ENCODE measurements around the gene KIZ.
A peak's percentile ranks its signal among the peaks of the same experiment; 100 is the strongest.

The KIZ gene

DNA sequence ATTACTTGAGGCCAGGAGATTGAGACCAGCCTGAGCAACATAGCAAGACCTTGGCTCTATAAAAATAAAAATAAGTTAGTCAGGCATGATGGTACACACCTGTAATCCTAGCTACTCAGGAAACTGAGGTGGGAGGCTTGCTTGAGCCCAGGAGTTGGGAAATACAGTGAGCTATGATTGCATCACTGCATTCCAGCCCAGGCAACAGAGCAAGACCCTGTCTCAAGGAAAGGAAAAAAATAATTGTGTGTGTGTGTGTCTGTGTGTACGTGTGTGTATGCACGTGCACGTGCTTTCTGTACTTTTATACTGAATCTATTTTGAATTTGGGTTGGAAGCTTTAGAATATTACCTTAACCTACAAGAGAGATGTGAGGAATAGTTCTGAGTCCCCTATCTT lies 58.9 kb downstream of the KIZ start:
- no peaks in the 10 kb centered on the region for H3K9me3 ChIP-seq (ENCODE audit: control insufficient read depth, low read length)
- WGBS, result 91% methylated on average over 3 of the region's 3 CpGs
- H3K79me1 ChIP-seq (replicated peaks; ENCODE audit: low read length, poor library complexity, severe bottlenecking), result peaks cover 7% of the 10 kb centered on the region
- no peak overlapping the region for H2AFZ ChIP-seq (ENCODE audit: low read depth, low read length)
- H3K9ac ChIP-seq (ENCODE audit: low read length), result no peak overlapping the region
- H4K91ac ChIP-seq (ENCODE audit: low read length), result no peak overlapping the region
- H2BK5ac ChIP-seq (ENCODE audit: low read depth, low read length, poor library complexity, severe bottlenecking), result no peak overlapping the region
- H3K4me2 ChIP-seq (ENCODE audit: low read length, poor library complexity, severe bottlenecking), result no peak overlapping the region
- peak; percentile 11 for DNase-seq
- peaks cover 7% of the 10 kb centered on the region for H3K4me1 ChIP-seq (ENCODE audit: control insufficient read depth, insufficient read depth, low read depth, low read length)
- H2AK5ac ChIP-seq (ENCODE audit: low read length, severe bottlenecking), result no peak overlapping the region
- no peak overlapping the region for H3K4ac ChIP-seq (ENCODE audit: low read depth in 1 of 2, low read length in 2 of 2)
- H4K8ac ChIP-seq (ENCODE audit: low read length), result no peak overlapping the region
- H3K4me3 ChIP-seq (ENCODE audit: insufficient read depth in 1 of 2, low read depth in 1 of 2, low read length in 2 of 2), result no peak overlapping the region
- no peak overlapping the region for H3K18ac ChIP-seq (ENCODE audit: low read depth in 1 of 2, low read length in 2 of 2)
- H3K23ac ChIP-seq (ENCODE audit: low read length in 2 of 2), result no peak overlapping the region
- no peaks in the 10 kb centered on the region for H3K27me3 ChIP-seq (ENCODE audit: control insufficient read depth in 1 of 2, insufficient read depth in 1 of 2, low read length in 2 of 2)
- H3K36me3 ChIP-seq (ENCODE audit: control insufficient read depth in 1 of 2, insufficient read depth in 2 of 2, low read depth in 1 of 2, low read length in 2 of 2), result peaks cover 0 to 3% of the 10 kb centered on the region in 2 experiments
- no peak overlapping the region for H2BK12ac ChIP-seq (ENCODE audit: low read length in 2 of 2)
- H3K27ac ChIP-seq (ENCODE audit: low read length, poor library complexity, severe bottlenecking), result no peak overlapping the region
- no peak overlapping the region for H2BK120ac ChIP-seq (ENCODE audit: low read depth, low read length)
- no peak overlapping the region for H2BK15ac ChIP-seq (ENCODE audit: low read depth, poor library complexity, severe bottlenecking)
- H3K14ac ChIP-seq (ENCODE audit: low read length in 2 of 2), result no peak overlapping the region

DNA sequence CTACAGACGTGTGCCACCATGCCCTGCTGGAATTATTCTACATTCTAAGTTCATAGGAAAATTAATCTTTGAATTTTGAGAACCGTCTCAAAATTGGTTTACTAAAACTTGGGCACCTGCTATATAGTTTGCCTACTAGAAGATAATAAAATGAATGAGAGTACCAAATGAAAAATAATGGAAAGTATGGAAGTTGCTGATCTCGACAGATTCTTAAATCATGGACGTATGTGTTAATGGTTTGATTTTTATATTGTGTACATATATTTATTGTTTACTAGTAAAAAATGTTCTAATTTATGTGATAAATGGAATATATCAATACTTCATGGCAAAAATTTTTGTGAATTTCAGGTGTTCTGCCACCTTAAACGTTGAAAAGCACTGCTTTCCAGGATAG lies 60.0 kb downstream of the KIZ start:
- Histone ChIP-seq H2AFZ (ENCODE audit: low read depth, low read length) (no peak overlapping the region), H2BK5ac (ENCODE audit: low read depth, low read length, poor library complexity, severe bottlenecking) (no peak overlapping the region), H3K4me1 (ENCODE audit: control insufficient read depth, insufficient read depth, low read depth, low read length) (peaks cover 7% of the 10 kb centered on the region), H3K9me3 (ENCODE audit: control insufficient read depth, low read length) (no peaks in the 10 kb centered on the region), H3K27me3 (ENCODE audit: control insufficient read depth in 1 of 2, insufficient read depth in 1 of 2, low read length in 2 of 2) (no peaks in the 10 kb centered on the region), H3K4ac (ENCODE audit: low read depth in 1 of 2, low read length in 2 of 2) (no peak overlapping the region), H3K79me1 (replicated peaks; ENCODE audit: low read length, poor library complexity, severe bottlenecking) (peaks cover 3% of the 10 kb centered on the region), H4K8ac (ENCODE audit: low read length) (no peak overlapping the region), H2BK12ac (ENCODE audit: low read length in 2 of 2) (no peak overlapping the region), H3K14ac (ENCODE audit: low read length in 2 of 2) (no peak overlapping the region), H3K4me3 (ENCODE audit: insufficient read depth in 1 of 2, low read depth in 1 of 2, low read length in 2 of 2) (no peak overlapping the region), H2AK5ac (ENCODE audit: low read length, severe bottlenecking) (no peak overlapping the region), H3K23ac (ENCODE audit: low read length in 2 of 2) (no peak overlapping the region), H4K91ac (ENCODE audit: low read length) (no peak overlapping the region), H3K4me2 (ENCODE audit: low read length, poor library complexity, severe bottlenecking) (no peak overlapping the region), H2BK120ac (ENCODE audit: low read depth, low read length) (no peak overlapping the region), H3K9ac (ENCODE audit: low read length) (no peak overlapping the region), H2BK15ac (ENCODE audit: low read depth, poor library complexity, severe bottlenecking) (no peak overlapping the region), H3K18ac (ENCODE audit: low read depth in 1 of 2, low read length in 2 of 2) (no peak overlapping the region), H3K36me3 (ENCODE audit: control insufficient read depth in 1 of 2, insufficient read depth in 2 of 2, low read depth in 1 of 2, low read length in 2 of 2) (peaks cover 0 to 3% of the 10 kb centered on the region in 2 experiments), H3K27ac (ENCODE audit: low read length, poor library complexity, severe bottlenecking) (no peak overlapping the region)
- 97% methylated on average over 2 of the region's 5 CpGs for WGBS
- no peak for DNase-seq

DNA sequence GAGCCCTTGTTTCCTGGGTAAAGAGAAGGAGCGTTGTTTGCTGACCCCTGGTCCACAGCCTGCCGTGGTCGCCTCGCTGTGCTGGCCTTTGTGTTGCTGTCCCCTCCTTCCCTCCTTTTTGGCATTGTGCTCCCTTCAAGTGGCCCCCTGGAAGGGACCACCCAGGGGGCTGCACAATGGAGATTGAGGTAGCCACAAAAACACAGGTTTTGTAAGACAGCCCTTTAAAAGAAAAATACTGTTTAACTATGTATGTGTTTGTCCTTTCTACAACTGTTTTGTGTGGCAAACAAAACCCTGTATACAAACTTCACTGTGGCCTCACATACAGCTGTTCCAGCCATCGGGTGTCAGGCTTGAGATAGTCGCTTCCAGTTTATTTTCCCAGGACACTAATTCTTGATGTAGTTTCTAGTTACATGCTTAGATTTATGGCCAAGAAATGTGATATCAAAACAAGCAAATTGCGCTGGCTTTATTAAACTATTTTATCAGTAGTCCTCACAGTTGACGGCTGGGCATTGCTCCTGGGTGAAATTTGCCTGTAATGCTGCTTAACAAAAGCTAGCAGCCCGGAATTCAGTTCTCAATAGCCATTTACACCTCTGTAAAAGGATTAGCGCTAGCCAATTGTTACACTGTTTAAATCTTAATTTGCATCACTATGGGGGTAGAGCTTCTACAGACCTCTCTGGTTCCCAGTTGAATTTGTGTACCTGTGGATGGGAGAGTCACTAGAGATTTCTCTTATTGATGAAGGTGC lies 64.1 kb downstream of the KIZ start:
- H2BK5ac ChIP-seq (ENCODE audit: low read depth, low read length, poor library complexity, severe bottlenecking), result no peak overlapping the region
- 29% methylated on average over 9 of the region's 10 CpGs for WGBS

DNA sequence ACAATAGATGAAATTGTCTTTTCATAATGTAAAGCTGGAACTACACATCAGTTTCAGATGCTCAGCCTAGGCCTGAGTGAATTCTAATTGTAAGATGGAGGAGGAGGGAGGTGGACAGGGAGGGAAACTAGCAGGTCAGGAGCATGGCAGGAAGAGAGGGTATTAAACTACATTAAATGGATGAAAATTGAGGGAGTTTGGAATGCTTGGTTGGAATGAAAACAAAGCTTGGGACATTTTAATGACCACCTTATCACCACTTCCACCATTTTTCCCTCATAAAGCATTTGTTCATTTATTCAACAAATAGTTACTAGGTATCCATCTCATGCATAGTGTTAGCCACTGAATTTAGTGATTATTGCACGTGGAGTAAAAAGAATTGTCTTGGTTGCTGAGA lies 65.0 kb downstream of the KIZ start:
- H3K4ac ChIP-seq (ENCODE audit: low read depth in 1 of 2, low read length in 2 of 2), result no peak overlapping the region
- H3K9me3 ChIP-seq (ENCODE audit: control insufficient read depth, low read length), result no peaks in the 10 kb centered on the region
- H3K18ac ChIP-seq (ENCODE audit: low read depth in 1 of 2, low read length in 2 of 2), result no peak overlapping the region
- H3K4me1 ChIP-seq (ENCODE audit: control insufficient read depth, insufficient read depth, low read depth, low read length), result peaks cover 1% of the 10 kb centered on the region
- no peak overlapping the region for H3K4me2 ChIP-seq (ENCODE audit: low read length, poor library complexity, severe bottlenecking)
- H3K36me3 ChIP-seq (ENCODE audit: control insufficient read depth in 1 of 2, insufficient read depth in 2 of 2, low read depth in 1 of 2, low read length in 2 of 2), result peaks cover 0 to 3% of the 10 kb centered on the region in 2 experiments
- no peak overlapping the region for H2BK120ac ChIP-seq (ENCODE audit: low read depth, low read length)
- H3K79me1 ChIP-seq (replicated peaks; ENCODE audit: low read length, poor library complexity, severe bottlenecking), result peaks cover 1% of the 10 kb centered on the region
- no peak overlapping the region for H3K14ac ChIP-seq (ENCODE audit: low read length in 2 of 2)
- no peak overlapping the region for H2AFZ ChIP-seq (ENCODE audit: low read depth, low read length)
- DNase-seq, result no peak
- H3K27me3 ChIP-seq (ENCODE audit: control insufficient read depth in 1 of 2, insufficient read depth in 1 of 2, low read length in 2 of 2), result peaks cover 0 to 3% of the 10 kb centered on the region in 2 experiments
- no peak overlapping the region for H3K27ac ChIP-seq (ENCODE audit: low read length, poor library complexity, severe bottlenecking)
- no peak overlapping the region for H2BK15ac ChIP-seq (ENCODE audit: low read depth, poor library complexity, severe bottlenecking)
- H4K91ac ChIP-seq (ENCODE audit: low read length), result no peak overlapping the region
- H2BK5ac ChIP-seq (ENCODE audit: low read depth, low read length, poor library complexity, severe bottlenecking), result no peak overlapping the region
- H3K23ac ChIP-seq (ENCODE audit: low read length in 2 of 2), result no peak overlapping the region
- 40% methylated on average over 1 of the region's 1 CpG for WGBS
- H4K8ac ChIP-seq (ENCODE audit: low read length), result no peak overlapping the region
- no peak overlapping the region for H3K4me3 ChIP-seq (ENCODE audit: insufficient read depth in 1 of 2, low read depth in 1 of 2, low read length in 2 of 2)
- H2AK5ac ChIP-seq (ENCODE audit: low read length, severe bottlenecking), result no peak overlapping the region
- H3K9ac ChIP-seq (ENCODE audit: low read length), result no peak overlapping the region
- no peak overlapping the region for H2BK12ac ChIP-seq (ENCODE audit: low read length in 2 of 2)

More for the DNA sequence above, 64.1 kb downstream of the KIZ start:
- H3K9me3 ChIP-seq (ENCODE audit: control insufficient read depth, low read length), result no peaks in the 10 kb centered on the region
- H3K27me3 ChIP-seq (ENCODE audit: control insufficient read depth in 1 of 2, insufficient read depth in 1 of 2, low read length in 2 of 2), result peaks cover 0 to 3% of the 10 kb centered on the region in 2 experiments
- H3K79me1 ChIP-seq (replicated peaks; ENCODE audit: low read length, poor library complexity, severe bottlenecking), result peaks cover 1% of the 10 kb centered on the region
- H4K91ac ChIP-seq (ENCODE audit: low read length), result no peak overlapping the region
- H3K23ac ChIP-seq (ENCODE audit: low read length in 2 of 2), result no peak overlapping the region
- no peak overlapping the region for H2BK120ac ChIP-seq (ENCODE audit: low read depth, low read length)
- no peak overlapping the region for H3K27ac ChIP-seq (ENCODE audit: low read length, poor library complexity, severe bottlenecking)
- no peak for DNase-seq
- no peak overlapping the region for H2AK5ac ChIP-seq (ENCODE audit: low read length, severe bottlenecking)
- no peak overlapping the region for H3K9ac ChIP-seq (ENCODE audit: low read length)
- no peak overlapping the region for H3K18ac ChIP-seq (ENCODE audit: low read depth in 1 of 2, low read length in 2 of 2)
- no peak overlapping the region for H4K8ac ChIP-seq (ENCODE audit: low read length)
- no peak overlapping the region for H3K4me2 ChIP-seq (ENCODE audit: low read length, poor library complexity, severe bottlenecking)
- no peak overlapping the region for H3K14ac ChIP-seq (ENCODE audit: low read length in 2 of 2)
- peaks cover 0 to 3% of the 10 kb centered on the region in 2 experiments for H3K36me3 ChIP-seq (ENCODE audit: control insufficient read depth in 1 of 2, insufficient read depth in 2 of 2, low read depth in 1 of 2, low read length in 2 of 2)
- no peak overlapping the region for H2BK12ac ChIP-seq (ENCODE audit: low read length in 2 of 2)
- H3K4me3 ChIP-seq (ENCODE audit: insufficient read depth in 1 of 2, low read depth in 1 of 2, low read length in 2 of 2), result no peak overlapping the region
- no peak overlapping the region for H2BK15ac ChIP-seq (ENCODE audit: low read depth, poor library complexity, severe bottlenecking)
- peaks cover 1% of the 10 kb centered on the region for H3K4me1 ChIP-seq (ENCODE audit: control insufficient read depth, insufficient read depth, low read depth, low read length)
- H2AFZ ChIP-seq (ENCODE audit: low read depth, low read length), result no peak overlapping the region
- no peak overlapping the region for H3K4ac ChIP-seq (ENCODE audit: low read depth in 1 of 2, low read length in 2 of 2)

All from mesenchymal stem cell (in vitro differentiated cells and primary cell).